ENCODE data around the gene ADORA1. TPM values are rescaled to one million over a fixed set of nuclear protein-coding genes. Genes with fewer than 3 reads are reported as not detected.

The ADORA1 gene
- total and polyA plus RNA-seq, 10 of the 15 experiments (the other 5 are each of a cell fraction or from before 2014, with no cell fraction given), result not detected

DNA sequence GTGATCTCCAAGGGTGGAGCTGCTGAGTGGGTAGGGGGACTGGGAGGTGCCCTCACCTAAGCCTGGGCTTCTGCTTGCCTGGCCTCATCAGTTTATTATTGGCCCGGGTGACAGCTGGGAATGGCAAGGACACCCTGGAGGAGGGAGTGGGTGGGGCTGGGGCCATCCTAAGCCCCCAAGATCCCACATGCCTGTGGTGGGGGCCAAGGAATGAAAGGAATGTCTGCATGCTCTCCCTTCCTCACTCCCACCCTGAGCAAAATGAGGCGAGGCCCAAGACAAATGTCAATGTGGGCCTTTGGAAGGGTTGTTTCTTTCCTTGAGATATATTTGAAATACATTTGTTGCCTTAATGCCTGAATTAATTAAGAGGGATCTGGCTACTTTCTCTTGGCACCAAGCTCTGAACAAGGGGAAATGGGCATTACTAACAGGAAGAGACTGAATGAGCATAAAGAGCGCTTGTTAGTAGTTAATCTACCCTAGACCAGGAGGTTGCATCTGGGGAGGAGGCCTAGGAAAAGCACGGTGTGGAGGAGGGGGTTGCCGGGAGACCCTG lies 78.7 kb downstream of the ADORA1 start (continued):
- TF ChIP-seq, protein P1, sequence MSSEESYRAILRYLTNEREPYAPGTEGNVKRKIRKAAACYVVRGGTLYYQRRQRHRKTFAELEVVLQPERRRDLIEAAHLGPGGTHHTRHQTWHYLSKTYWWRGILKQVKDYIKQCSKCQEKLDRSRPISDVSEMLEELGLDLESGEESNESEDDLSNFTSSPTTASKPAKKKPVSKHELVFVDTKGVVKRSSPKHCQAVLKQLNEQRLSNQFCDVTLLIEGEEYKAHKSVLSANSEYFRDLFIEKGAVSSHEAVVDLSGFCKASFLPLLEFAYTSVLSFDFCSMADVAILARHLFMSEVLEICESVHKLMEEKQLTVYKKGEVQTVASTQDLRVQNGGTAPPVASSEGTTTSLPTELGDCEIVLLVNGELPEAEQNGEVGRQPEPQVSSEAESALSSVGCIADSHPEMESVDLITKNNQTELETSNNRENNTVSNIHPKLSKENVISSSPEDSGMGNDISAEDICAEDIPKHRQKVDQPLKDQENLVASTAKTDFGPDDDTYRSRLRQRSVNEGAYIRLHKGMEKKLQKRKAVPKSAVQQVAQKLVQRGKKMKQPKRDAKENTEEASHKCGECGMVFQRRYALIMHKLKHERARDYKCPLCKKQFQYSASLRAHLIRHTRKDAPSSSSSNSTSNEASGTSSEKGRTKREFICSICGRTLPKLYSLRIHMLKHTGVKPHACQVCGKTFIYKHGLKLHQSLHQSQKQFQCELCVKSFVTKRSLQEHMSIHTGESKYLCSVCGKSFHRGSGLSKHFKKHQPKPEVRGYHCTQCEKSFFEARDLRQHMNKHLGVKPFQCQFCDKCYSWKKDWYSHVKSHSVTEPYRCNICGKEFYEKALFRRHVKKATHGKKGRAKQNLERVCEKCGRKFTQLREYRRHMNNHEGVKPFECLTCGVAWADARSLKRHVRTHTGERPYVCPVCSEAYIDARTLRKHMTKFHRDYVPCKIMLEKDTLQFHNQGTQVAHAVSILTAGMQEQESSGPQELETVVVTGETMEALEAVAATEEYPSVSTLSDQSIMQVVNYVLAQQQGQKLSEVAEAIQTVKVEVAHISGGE (CRISPR knock-in tag; IDR thresholded peaks at IDR 0.05), result no peak
- TF ChIP-seq SREBF2 (IDR thresholded peaks at IDR 0.05; ENCODE audit: low read length), result no peak

DNA sequence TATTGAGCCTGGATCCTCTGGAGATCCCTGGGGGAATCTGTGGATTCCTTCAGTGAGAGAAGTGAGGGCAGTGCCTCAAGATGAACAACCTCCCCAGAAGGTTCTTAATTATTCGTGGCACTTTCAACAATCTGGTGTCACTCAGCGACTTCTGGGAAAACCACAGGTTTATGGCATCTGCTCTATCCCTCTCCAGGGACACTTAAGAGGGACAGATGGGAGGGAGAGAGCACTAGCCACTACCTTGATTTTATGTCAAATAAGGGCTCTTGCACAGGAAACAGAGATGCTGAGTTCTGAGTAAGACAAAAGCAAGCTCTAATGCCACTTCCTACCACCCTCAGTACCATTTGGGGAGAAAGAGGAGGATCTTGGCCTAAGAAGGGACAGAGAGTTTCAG lies 80.2 kb downstream of the ADORA1 start:
- Histone ChIP-seq H3K4me2 (ENCODE audit: control insufficient read depth, insufficient read depth) (no peak overlapping the region), H3K27ac (ENCODE audit: control insufficient read depth, insufficient read depth) (no peak overlapping the region), H3K36me3 (ENCODE audit: control insufficient read depth in 2 of 2, insufficient read depth in 2 of 2, low read length in 1 of 2) (no peaks in the 10 kb centered on the region), H3K9me3 (replicated peaks; ENCODE audit: control insufficient read depth, insufficient read depth, low read length) (no peaks in the 10 kb centered on the region), H2AFZ (ENCODE audit: control insufficient read depth, low read depth, low read length) (no peak overlapping the region), H3K4me3 (no peak overlapping the region), H3K4me1 (ENCODE audit: control insufficient read depth, insufficient read depth, low read length) (no peaks in the 10 kb centered on the region), H3K9ac (ENCODE audit: control insufficient read depth, insufficient read depth, low read length) (no peak overlapping the region), H3K27me3 (replicated peaks in 1 of 2; ENCODE audit: control insufficient read depth in 2 of 2, insufficient read depth in 2 of 2, low read length in 1 of 2) (no peaks in the 10 kb centered on the region; a peak in 2 of 4 replicates), H3K79me2 (ENCODE audit: control insufficient read depth, insufficient read depth, low read length) (no peaks in the 10 kb centered on the region), H4K20me1 (ENCODE audit: control insufficient read depth, insufficient read depth) (no peaks in the 10 kb centered on the region; the same call in 1 of the 2 replicates)
- ChIA-PET SMC1A (ENCODE audit: uncharacterized antibody, unreplicated experiment) (no interaction called here), CTCF (interaction anchor here (0.7 to 3.1 kb wide), 4 partner anchors 8 to 94 kb away, joined by 3 to 21 read pairs (median 9); no protein-coding TSS in a partner anchor), RAD21 (ENCODE audit: unreplicated experiment) (no interaction called here), POLR2A (no interaction called here)
- no TSS peak for BruUV-seq (replicated peaks)
- no peak for DNase-seq (ENCODE audit: low read depth, low spot score)
- intact Hi-C loops (cut with micrococcal nuclease; ENCODE audit: unreplicated experiment), result no loop called here
- FAIRE-seq, result no peak
- WGBS (ENCODE audit: insufficient coverage, insufficient replicate concordance, low lambda C conversion rate, missing lambda C conversion rate), result 0% methylated on average over 2 of the region's 2 CpGs
- in situ Hi-C loops (cut with MboI), result no loop called here
- ATAC-seq, result no peak
- TF ChIP-seq RB1 (IDR thresholded peaks at IDR 0.05; ENCODE audit: borderline replicate concordance) (no peak), GABPA (IDR thresholded peaks at IDR 0.05; ENCODE audit: low read depth) (no peak), SMARCA5 (IDR thresholded peaks at IDR 0.05) (no peak), NFYB (IDR thresholded peaks at IDR 0.05; ENCODE audit: insufficient read depth, low read depth, low read length) (no peak), CHD1 (IDR thresholded peaks at IDR 0.05; ENCODE audit: low read depth, low read length) (no peak), RAD51 (IDR thresholded peaks at IDR 0.05) (no peak), IRF4 (IDR thresholded peaks at IDR 0.05; ENCODE audit: low read depth, low read length) (no peak), ZBED1 (IDR thresholded peaks at IDR 0.05; ENCODE audit: borderline replicate concordance) (no peak), TBL1XR1 (IDR thresholded peaks at IDR 0.05; ENCODE audit: low read depth, low read length) (no peak), FOS (IDR thresholded peaks at IDR 0.05; ENCODE audit: borderline replicate concordance, extremely low read depth, insufficient read length) (no peak), MXI1 (IDR thresholded peaks at IDR 0.05; ENCODE audit: low read depth, low read length) (no peak), PAX8 (IDR thresholded peaks at IDR 0.05) (no peak)
- TF ChIP-seq, protein P2, sequence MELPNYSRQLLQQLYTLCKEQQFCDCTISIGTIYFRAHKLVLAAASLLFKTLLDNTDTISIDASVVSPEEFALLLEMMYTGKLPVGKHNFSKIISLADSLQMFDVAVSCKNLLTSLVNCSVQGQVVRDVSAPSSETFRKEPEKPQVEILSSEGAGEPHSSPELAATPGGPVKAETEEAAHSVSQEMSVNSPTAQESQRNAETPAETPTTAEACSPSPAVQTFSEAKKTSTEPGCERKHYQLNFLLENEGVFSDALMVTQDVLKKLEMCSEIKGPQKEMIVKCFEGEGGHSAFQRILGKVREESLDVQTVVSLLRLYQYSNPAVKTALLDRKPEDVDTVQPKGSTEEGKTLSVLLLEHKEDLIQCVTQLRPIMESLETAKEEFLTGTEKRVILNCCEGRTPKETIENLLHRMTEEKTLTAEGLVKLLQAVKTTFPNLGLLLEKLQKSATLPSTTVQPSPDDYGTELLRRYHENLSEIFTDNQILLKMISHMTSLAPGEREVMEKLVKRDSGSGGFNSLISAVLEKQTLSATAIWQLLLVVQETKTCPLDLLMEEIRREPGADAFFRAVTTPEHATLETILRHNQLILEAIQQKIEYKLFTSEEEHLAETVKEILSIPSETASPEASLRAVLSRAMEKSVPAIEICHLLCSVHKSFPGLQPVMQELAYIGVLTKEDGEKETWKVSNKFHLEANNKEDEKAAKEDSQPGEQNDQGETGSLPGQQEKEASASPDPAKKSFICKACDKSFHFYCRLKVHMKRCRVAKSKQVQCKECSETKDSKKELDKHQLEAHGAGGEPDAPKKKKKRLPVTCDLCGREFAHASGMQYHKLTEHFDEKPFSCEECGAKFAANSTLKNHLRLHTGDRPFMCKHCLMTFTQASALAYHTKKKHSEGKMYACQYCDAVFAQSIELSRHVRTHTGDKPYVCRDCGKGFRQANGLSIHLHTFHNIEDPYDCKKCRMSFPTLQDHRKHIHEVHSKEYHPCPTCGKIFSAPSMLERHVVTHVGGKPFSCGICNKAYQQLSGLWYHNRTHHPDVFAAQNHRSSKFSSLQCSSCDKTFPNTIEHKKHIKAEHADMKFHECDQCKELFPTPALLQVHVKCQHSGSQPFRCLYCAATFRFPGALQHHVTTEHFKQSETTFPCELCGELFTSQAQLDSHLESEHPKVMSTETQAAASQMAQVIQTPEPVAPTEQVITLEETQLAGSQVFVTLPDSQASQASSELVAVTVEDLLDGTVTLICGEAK (IDR thresholded peaks at IDR 0.05; ENCODE audit: borderline replicate concordance), result no peak

Measured in GM12878 (cell line).